Stimulated activated CD8-positive, alpha-beta memory T cell treated with anti-CD3 and anti-CD28 coated beads, Interleukin-2, amount 100 ng/mL, for 1 hour (primary cell): ENCODE data around the gene SREBF2.

ENCODE experiments used
- DNase-seq, 2 donors: peaks; one replicate each; pipeline ENCODE4 v3.0.0-alpha.2; 2020; ENCODE audit warnings: low read depth in 2 of 2

Gene SREBF2

GRCh38 chr22:41920271-41920976 is 87.5 kb downstream of the SREBF2 start:
- no peak for DNase-seq

DNA sequence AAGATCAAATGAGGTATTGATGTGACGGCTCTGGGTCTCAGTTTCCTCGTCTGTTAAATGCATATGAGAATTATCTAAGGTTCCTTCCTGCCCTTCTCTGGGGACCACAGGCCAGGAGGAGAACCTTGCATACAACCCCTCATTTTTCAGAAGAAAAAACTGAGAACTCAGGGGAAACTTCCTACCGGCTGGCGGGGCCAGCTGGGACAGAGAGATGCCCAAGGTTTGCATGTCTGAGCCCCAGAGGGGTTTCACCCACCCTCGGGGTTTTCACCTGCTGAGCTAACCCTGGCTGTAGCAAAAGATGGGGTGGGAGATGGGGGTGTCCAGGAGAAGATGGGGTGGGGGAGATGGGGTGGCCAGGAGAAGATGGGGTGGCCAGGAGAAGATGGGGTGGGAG is 89.4 kb downstream of the SREBF2 start:
- no peak for DNase-seq

DNA sequence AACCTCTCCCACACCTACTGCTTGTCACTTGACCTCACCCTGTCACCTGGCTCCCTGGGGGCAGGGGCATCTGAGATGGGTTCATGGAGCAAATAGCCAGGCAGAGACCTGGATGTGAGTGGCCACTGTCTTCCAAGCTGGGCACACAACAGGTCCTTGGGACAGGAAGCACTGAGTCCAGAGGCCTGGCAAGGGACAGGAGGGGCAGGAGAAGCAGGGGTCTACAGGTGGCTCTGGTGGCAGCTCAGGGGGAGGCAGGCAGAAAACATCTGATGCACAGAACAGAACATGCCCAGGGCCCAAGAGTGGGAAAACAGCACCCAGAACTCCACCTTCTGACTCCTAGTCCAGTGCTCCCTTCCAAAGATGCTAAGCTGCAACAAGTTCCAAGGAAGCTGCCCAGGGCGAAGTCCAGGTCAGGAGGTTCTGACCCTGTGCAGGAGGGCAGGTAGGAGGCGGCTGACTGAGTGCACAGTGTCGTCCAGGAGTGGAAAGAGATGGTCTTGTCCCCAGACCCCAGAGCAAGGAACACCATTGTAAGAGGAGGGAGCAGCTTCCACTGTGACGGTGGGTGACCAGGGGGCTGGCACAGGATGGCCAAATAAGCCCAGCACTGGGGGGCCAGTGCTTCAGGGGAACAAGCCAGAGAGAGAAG is 90.2 kb downstream of the SREBF2 start:
- no peak for DNase-seq

GRCh38 chr22:41923595-41924276 is 90.8 kb downstream of the SREBF2 start:
- no peak for DNase-seq

DNA sequence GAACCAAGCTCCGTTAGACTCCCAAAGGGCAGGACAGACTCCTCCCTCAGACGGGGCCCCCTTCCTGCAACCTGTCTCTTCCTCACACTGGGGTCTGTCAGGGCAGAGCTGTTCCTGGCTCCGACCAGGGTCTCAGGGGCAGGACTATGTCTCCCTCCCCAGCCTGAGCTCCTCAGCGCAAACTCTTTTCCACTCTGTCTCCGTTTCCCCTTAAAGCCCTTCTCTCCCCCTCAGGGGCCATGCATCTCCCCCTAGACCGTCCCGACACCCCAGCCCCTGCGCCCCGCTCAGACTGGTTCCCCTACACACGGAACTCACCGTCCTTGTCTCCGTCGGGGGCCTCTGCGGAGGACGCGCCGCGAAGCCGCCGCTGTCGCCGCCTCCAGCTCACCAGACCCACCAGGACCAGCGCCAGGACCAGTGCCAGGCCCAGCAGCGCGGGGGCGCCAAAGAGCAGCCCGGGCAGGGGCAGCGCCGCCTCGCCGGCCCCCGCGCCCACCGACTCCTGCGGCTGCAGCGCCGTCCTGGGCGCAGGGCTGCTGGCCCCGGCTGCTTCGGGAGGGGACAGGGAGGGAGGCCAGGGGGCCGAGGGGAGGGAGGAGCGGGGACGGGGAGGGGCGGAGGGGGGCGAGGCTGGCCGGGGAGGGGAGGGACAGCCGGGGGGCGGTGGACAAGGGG is 93.0 kb downstream of the SREBF2 start:
- DNase-seq: peak; percentile 47 to 60

GRCh38 chr22:41927813-41928212 is 94.9 kb downstream of the SREBF2 start:
- DNase-seq: no peak

- DNase-seq: no peak
Observed at GRCh38 chr22:41928593-41929417, 95.9 kb downstream of the SREBF2 start.

DNA sequence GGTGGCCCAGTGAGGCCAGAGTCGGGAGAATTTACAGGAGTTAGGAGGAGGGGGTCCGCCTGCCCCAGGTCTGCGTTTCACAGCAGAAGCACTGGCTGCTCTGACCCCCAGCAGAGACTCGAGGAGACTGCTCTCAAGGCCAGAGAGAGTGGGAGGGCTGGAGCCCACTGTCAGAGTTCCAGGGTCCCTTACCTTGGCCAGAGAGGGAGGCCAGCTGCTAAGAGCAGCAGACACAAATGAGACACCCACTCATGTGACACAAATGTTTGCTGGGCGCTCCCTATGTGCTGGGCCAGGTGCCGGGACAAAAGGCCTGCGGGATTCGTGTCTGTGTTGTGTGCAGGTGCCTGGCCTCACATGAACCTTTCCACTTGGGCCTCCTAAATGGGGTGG is 96.5 kb downstream of the SREBF2 start:
- DNase-seq: no peak

GRCh38 chr22:41931701-41932269 is 98.9 kb downstream of the SREBF2 start:
- no peak for DNase-seq

DNA sequence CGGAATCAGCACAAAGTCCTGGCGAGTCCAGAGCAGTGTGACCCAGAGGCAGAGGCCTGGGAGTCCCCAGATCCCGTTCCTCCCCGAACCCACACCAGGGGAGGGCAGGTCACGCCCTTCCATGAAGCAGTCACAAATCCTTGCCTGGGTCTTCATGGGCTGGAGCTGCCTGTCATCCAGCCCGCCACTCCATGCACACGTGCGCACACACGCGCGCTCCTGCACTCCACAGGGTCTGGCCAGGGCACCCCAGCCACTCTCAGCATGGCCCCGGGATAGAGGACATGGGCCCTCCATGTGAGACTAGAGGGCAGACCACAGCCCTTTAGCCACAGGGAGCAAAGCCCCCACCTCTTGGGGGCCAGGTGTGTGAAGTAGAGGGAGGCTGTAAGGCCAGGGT is 99.4 kb downstream of the SREBF2 start:
- no peak for DNase-seq

GRCh38 chr22:41933411-41934177 is 100.7 kb downstream of the SREBF2 start:
- no peak for DNase-seq

DNA sequence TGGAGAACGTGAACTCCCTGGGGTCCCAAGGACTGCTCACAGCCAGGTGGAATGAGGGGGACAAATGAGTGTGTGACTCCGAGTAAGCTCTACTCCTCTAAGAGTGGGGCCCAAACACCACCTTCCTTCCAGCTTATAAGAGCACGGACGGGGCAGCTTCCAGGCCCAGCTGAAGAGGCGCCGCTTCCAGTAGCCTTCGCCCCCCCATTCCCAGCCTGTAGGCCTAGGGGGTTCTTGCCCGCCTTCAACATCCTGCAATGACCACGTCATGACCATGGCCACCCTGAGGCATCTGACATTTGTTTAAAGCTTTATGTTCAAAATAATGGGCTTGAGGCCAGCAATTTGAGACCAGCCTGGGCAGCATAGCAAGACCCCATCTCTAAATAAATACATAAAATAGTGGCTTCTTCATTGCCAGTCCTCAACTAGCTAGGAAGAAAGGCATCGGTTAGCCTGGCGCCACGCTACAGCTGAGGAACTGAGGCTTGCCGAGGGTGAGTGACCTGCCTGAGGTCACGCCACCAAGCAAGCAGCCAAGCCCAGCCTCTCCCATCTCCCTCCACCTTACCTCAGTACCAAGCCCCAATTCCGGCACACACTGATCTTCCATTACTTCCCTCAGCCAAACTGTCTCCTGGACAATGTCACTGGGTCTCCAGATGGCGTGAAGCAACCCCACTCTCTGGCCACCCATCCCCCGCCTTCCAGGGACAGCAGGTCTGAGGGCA is 101.5 kb downstream of the SREBF2 start:
- no peak for DNase-seq

DNA sequence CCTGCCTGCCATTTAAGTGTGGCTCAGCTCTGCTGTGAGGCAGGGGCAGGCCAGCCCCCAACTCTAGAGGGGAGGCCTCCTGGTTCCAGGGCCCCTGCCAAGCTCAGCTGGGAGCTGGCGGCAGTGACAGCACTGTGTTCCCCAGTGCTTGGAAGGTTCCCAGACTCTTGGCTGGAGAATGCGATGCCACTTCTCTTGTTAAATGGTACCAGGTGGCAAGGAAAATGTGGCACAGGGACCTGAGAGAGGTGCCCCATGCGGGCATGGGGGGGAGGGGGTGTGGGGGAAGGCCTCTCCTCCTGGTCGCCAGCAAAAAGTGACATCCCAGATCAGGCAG is 102.1 kb downstream of the SREBF2 start:
- DNase-seq: no peak

DNA sequence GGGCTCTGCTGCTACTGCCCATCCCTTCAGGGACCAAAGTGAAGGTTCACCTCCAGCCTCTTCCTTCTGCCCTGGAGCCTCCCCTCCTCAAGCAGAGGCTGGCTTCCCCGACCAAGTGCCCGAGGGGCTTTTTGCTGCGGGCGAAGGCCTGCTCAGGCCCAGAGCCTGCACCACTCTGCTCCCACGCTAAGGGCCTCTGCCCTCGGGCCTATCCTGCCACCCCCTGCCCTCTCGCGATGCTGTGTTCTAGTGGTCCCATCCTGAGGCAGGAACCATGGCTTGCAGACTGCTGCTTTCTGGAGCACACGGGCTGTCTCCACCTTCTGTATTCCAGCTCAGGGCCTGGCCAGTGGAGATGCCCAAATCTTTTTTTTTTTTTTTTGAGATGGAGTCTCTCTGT is 102.6 kb downstream of the SREBF2 start:
- DNase-seq: no peak

DNA sequence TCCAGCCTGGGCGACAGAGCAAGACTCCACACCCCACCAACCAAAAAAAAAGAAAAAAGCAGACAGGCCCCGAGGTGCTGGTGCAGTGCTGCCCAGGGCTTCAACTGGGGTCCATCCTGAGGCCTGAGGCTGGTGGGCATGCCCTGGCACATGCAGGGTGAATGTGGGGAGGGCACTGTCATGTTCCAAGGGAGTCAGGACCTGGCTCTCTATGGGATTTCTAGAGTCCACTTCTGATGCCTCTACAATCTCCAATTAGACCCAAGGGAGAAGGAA is 103.9 kb downstream of the SREBF2 start:
- no peak for DNase-seq

DNA sequence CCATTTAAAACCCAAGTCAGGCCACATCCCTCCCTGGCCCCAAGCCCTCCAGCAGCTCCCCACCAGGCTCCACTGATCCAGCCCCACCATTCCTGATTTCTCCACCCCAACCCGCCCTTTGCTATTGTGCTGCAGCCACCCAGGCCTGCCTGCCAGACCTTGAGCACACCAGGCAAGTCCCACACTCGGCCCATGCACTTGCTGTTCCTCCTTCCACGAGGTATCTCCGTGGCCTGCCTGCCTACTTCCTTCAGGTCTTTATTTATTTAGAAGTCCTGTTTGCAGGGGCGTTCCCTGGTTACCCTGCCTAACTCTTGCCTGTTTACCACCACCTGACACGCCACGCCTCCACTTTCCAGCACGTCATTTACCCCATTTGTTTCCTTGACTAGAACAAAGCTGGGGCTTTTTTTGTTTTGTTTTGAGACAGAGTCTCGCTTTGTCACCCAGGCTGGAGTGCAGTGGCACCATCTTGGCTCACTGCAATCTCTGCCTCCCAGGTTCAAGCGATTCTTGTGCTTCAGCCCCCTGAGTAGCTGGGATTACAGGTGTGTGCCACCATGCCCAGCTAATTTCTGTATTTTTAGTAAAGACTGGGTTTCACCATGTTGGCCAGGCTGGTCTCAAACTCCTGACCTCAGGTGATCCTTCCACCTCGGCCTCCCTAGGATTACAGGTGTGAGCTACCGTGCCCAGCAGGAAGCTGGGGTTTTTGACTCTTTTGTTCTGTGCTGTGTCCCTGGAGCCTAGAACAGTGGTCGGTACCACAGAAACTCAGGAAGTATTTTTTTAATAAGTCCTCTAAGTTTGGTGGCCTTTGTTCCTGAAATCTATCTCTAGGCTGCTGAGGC is 107.3 kb downstream of the SREBF2 start:
- DNase-seq: peak; percentile 77 to 83

- peak; percentile 66 to 70 for DNase-seq
Observed at GRCh38 chr22:41940832-41941765, 108.2 kb downstream of the SREBF2 start.

DNA sequence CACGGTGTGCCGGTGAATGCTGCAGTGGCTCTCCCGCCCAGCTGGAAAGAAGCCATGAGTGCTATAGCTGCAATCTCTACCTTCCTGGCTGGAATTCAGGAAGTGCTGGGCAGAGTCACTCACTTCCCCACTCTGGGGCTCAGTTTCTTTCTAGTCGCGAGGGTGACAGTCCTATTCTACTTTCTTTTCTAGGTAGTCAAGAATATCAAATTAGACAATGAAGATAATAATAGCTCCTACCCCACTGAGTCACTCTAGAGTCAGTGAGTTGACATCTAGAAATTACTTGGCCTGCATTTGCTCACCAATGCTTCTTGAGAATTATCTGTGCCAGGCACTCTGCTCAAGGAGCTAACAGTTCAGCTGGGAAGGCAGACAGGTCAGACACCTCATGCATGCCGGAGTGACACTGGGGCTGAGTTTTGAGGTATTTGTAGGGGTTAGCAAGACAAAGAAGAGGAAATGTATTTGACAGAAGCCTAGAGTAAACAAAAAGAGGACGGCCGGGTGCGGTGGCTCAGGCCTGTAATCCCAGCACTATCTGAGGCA is 110.8 kb downstream of the SREBF2 start:
- no peak for DNase-seq
